ENCODE measurements around the gene ZNF507. TPM values are rescaled to one million over a fixed set of nuclear protein-coding genes. Genes with fewer than 3 reads are reported as not detected.

Gene ZNF507
- total RNA-seq, 1 donor from 2014 or later, result 38.6 TPM

DNA sequence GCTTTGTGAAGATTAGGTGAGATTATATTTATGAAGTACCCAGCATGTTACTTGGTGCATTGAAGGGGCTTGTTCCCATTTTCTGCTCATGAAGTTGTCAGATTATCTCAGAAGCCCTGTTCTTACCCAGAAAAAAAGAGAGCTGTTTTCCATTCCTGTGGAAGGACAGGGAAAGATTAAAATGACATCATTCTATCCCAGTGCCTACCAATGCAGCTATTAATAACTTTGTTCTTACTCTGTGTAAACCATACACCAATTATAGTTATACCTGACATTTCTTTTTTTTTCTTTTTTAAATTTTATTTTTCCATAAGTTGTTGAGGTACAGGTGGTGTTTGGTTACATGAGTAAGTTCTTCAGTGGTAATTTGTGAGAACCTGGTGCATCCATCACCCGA lies 18.6 kb downstream of the ZNF507 start:
- ATAC-seq (ENCODE audit: low read depth) (no peak), DNase-seq (no peak)
- Mint-ChIP-seq H3K27ac (no peak overlapping the region), H3K27me3 (no peaks in the 10 kb centered on the region), H3K4me3 (no peak overlapping the region), H3K9me3 (no peaks in the 10 kb centered on the region), H3K4me1 (peaks cover 8% of the 10 kb centered on the region), H3K36me3 (ENCODE audit: low read depth) (peaks cover 96% of the 10 kb centered on the region)
- TF ChIP-seq, protein P1, sequence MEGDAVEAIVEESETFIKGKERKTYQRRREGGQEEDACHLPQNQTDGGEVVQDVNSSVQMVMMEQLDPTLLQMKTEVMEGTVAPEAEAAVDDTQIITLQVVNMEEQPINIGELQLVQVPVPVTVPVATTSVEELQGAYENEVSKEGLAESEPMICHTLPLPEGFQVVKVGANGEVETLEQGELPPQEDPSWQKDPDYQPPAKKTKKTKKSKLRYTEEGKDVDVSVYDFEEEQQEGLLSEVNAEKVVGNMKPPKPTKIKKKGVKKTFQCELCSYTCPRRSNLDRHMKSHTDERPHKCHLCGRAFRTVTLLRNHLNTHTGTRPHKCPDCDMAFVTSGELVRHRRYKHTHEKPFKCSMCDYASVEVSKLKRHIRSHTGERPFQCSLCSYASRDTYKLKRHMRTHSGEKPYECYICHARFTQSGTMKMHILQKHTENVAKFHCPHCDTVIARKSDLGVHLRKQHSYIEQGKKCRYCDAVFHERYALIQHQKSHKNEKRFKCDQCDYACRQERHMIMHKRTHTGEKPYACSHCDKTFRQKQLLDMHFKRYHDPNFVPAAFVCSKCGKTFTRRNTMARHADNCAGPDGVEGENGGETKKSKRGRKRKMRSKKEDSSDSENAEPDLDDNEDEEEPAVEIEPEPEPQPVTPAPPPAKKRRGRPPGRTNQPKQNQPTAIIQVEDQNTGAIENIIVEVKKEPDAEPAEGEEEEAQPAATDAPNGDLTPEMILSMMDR (IDR thresholded peaks at IDR 0.05), result no peak
- POLR2A ChIA-PET, result no interaction called here
- CTCF ChIA-PET, result no interaction called here
- intact Hi-C loops (cut with micrococcal nuclease), result no loop called here

DNA sequence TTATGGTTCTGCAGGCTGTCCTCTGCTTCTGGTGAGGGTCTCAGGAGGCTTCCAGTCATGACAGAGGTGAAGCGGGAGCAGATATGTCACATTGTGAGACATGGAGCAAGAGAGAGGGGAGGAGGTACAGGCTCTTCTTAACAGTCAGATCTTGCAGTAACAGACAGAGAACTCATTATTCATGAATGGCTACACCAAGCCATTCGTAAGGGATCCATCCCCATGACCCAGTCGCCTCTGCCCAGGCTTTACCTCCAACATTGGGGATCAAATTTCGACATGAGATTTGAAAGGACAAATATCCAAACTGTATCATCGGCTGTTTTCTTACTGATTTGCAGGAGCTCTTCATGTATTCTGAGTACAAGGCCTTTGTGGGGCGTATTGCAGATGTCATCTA lies 21.7 kb downstream of the ZNF507 start:
- H3K9me3 Mint-ChIP-seq, result no peaks in the 10 kb centered on the region
- peaks cover 8% of the 10 kb centered on the region for H3K4me1 Mint-ChIP-seq
- H3K36me3 Mint-ChIP-seq (ENCODE audit: low read depth), result peaks cover 94% of the 10 kb centered on the region
- no peak overlapping the region for H3K27ac Mint-ChIP-seq
- intact Hi-C loops (cut with micrococcal nuclease), result no loop called here
- TF ChIP-seq, protein P1 (IDR thresholded peaks at IDR 0.05), result no peak
- ATAC-seq (ENCODE audit: low read depth), result no peak
- no peak for DNase-seq
- ChIA-PET POLR2A (no interaction called here), CTCF (no interaction called here)
- no peaks in the 10 kb centered on the region for H3K27me3 Mint-ChIP-seq
- no peak overlapping the region for H3K4me3 Mint-ChIP-seq

DNA sequence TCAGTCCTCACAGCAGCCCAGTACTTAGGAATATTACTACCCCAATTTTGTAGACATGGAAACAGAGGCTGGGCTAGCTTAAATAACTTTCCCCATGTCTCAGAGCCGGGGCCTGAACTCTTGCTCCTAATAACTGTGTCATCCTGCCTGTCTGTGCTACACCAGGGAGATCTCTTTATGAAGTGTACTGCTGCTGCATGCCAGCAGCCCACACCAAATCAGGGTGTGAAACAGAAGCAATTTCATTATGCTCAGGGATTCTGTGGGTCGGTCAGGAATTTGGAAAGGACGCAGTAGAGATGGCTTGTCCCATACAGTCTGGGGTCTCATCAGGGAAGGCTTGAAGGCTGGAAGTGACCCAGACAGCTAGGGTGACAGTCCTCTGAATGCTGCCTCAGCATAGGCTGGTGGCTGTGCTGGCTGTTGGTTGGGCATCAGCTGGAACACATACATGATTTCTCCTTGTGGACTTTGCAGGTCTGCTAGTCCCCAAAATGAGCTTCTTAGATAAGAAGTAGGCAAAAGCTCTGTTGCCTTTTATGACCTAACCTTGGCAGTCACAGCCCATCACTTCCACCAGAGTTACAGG lies 22.6 kb downstream of the ZNF507 start:
- Mint-ChIP-seq H3K4me3 (no peak overlapping the region), H3K27ac (no peak overlapping the region), H3K9me3 (peaks cover 2% of the 10 kb centered on the region), H3K4me1 (peaks cover 8% of the 10 kb centered on the region), H3K36me3 (ENCODE audit: low read depth) (peaks cover 94% of the 10 kb centered on the region), H3K27me3 (no peaks in the 10 kb centered on the region)
- intact Hi-C loops (cut with micrococcal nuclease), result no loop called here
- no peak for ATAC-seq (ENCODE audit: low read depth)
- ChIA-PET POLR2A (no interaction called here), CTCF (no interaction called here)
- DNase-seq, result no peak
- TF ChIP-seq, protein P1 (IDR thresholded peaks at IDR 0.05), result no peak

DNA sequence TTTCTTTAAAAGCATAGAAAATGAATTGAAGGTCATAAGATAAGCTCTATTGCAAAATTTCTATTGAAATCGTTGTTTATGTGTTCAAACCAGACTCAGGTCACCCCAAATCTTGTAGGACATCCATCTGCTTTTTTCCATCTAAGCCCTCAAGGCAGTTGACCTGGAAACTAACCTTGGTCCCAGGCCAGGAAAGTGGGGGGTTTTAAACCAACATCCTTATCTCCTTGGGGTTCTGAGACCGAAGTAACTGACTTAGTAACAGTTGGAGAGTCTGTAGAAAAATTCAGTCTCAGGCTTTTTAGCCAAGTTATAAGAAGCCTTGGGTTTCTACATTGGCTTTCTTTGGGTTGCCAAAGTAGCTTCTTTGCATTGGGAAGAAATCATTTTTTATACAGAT lies 23.4 kb downstream of the ZNF507 start:
- Mint-ChIP-seq H3K27me3 (no peaks in the 10 kb centered on the region), H3K4me3 (no peak overlapping the region), H3K36me3 (ENCODE audit: low read depth) (peaks cover 95% of the 10 kb centered on the region), H3K9me3 (peaks cover 2% of the 10 kb centered on the region), H3K4me1 (peaks cover 8% of the 10 kb centered on the region), H3K27ac (no peak overlapping the region)
- ChIA-PET POLR2A (no interaction called here), CTCF (no interaction called here)
- TF ChIP-seq, protein P1 (IDR thresholded peaks at IDR 0.05), result no peak
- ATAC-seq (ENCODE audit: low read depth) (no peak), DNase-seq (no peak)
- intact Hi-C loops (cut with micrococcal nuclease), result no loop called here

DNA sequence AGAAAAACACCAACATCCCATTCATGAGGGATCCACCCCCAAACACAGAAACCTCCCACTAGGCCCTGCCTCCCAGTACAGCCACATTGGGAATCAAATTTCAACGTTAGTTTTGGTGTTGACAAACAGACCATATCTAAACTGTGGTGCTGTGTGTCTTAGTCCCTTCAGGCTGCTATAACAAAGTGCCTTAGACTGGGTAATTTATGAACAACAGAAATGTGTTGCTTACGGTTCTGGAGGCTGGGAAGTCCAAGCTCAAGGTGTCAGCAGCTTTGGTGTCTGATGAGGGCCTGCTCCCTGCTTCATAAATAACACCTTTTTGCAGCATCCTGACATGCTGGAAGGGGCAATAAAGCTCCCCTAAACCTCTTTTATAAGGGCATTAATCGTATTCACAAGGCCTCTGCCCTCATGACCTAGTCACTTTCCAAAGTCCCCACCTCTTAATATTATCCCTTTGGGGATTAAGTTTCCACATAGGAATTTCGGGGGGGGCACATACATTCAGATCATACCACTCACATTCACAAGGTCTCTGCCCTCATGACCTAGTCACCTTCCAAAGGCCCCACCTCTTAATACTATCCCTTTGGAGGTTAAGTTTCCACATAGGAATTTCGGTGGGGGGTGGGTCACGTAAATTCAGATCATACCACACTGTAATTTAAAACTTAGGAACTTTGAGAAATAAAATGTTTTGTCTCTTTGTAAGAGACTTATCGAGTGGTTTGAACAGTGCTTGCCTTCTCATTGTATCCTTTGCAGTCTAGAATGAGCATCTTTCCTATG lies 27.5 kb downstream of the ZNF507 start:
- Mint-ChIP-seq H3K4me1 (no peaks in the 10 kb centered on the region), H3K4me3 (no peak overlapping the region), H3K36me3 (ENCODE audit: low read depth) (peaks cover 76% of the 10 kb centered on the region), H3K27me3 (no peaks in the 10 kb centered on the region), H3K27ac (no peak overlapping the region), H3K9me3 (peaks cover 2% of the 10 kb centered on the region)
- ATAC-seq (ENCODE audit: low read depth) (no peak), DNase-seq (no peak)
- intact Hi-C loops (cut with micrococcal nuclease), result no loop called here
- ChIA-PET POLR2A (no interaction called here), CTCF (no interaction called here)
- TF ChIP-seq, protein P1 (IDR thresholded peaks at IDR 0.05), result no peak
